Measurements from ENCODE around the gene STX10. TPM values are rescaled to one million over a fixed set of nuclear protein-coding genes. Genes with fewer than 3 reads are reported as not detected.
A peak's percentile ranks its signal among the peaks of the same experiment; 100 is the strongest.

Gene STX10
- total and polyA plus RNA-seq, 8 donors, result 63.6 to 94.8 (median 72.5) TPM

DNA sequence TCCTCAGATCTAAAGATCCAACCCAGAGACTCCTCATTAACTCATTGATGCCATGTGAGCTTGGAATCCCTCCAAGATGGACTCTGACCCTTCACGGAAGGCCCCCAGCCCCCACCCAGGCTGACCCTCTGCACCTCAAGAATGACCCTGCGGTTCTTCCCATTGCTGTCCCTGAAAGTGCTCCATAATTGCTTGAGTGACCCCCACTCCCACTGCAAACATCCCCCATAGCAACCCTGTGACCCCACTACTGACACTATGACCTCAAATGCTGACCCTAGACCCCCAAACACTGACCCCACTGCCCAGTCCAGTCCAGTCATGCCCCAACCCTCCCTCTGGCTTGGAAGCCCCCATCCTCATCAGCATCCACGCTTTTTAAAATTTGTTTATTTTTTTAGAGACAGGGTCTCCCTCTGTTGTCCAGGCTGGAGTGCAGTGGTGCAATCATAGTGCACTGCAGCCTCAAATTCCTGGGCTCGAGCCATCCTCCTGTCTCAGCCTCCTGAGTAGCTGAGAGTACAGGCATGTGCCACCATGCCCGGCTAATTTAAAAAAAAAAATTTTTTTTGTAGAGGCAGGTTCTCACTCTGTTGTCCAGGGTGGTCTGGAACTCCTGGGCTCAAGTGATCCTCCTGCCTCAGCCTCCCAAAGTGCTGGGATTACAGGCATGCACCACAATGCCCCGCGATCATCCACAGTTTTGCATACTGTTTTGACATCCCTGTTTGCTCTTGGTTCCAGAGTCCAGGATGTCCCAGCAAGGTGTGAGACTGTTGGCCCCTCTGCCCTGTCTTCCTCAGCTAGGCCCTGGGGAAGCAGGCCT, 48.4 kb downstream of the STX10 start:
- H3K27ac ChIP-seq, result peak overlapping the region; percentile 82 to 98
- H3K9me3 ChIP-seq, result no peaks in the 10 kb centered on the region
- ATAC-seq (no peak), DNase-seq (no peak)
- TF ChIP-seq, protein P1, sequence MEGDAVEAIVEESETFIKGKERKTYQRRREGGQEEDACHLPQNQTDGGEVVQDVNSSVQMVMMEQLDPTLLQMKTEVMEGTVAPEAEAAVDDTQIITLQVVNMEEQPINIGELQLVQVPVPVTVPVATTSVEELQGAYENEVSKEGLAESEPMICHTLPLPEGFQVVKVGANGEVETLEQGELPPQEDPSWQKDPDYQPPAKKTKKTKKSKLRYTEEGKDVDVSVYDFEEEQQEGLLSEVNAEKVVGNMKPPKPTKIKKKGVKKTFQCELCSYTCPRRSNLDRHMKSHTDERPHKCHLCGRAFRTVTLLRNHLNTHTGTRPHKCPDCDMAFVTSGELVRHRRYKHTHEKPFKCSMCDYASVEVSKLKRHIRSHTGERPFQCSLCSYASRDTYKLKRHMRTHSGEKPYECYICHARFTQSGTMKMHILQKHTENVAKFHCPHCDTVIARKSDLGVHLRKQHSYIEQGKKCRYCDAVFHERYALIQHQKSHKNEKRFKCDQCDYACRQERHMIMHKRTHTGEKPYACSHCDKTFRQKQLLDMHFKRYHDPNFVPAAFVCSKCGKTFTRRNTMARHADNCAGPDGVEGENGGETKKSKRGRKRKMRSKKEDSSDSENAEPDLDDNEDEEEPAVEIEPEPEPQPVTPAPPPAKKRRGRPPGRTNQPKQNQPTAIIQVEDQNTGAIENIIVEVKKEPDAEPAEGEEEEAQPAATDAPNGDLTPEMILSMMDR (IDR thresholded peaks at IDR 0.05), result no peak
- H3K36me3 ChIP-seq, result peaks cover 0 to 12% of the 10 kb centered on the region in 2 donors
- intact Hi-C loops (cut with DNase I), result no loop called here
- peaks cover 0 to under 1% of the 10 kb centered on the region in 2 donors for H3K27me3 ChIP-seq
- H3K4me1 ChIP-seq, result peaks cover 13 to 73% of the 10 kb centered on the region in 2 donors
- H3K4me3 ChIP-seq, result peak overlapping the region; percentile 42 to 50

DNA sequence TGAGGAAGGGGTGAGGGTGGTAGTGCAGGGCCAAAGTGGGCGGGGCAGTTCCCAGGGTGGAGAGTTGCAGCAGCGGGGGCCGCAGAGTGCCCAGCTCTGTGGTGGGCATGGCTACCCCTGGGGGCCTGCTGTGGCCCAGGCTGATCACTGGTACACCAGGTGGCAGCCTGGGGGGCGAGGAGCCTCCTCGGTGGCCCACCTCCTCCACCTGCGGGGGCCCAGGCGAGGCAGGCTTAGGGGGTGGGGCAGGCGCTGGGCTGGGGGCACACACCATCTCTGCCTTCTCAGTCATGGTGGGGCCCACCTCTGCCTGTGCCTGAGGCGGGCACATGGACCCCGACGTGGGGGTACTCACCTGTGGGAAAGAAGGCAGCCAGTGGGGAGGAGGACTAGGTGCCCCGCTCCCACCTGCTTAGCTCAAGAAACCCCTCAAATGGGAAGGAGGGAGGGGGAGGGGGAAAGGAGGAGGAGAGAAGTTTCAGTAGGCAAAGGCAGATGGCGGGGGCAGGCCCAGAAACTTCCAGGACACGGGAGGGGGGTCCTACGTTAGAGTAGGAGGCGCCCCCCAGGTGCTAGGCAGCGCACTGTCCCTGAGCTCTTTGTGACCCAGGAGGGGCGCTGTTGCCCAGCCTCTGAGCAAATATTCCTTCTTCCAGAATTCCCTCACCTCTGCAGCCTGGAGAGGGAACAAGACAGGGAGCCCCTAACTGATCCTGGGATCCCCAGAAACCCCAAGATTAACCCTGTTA, 49.2 kb downstream of the STX10 start:
- peaks cover 0 to 7% of the 10 kb centered on the region in 2 donors for H3K27me3 ChIP-seq

DNA sequence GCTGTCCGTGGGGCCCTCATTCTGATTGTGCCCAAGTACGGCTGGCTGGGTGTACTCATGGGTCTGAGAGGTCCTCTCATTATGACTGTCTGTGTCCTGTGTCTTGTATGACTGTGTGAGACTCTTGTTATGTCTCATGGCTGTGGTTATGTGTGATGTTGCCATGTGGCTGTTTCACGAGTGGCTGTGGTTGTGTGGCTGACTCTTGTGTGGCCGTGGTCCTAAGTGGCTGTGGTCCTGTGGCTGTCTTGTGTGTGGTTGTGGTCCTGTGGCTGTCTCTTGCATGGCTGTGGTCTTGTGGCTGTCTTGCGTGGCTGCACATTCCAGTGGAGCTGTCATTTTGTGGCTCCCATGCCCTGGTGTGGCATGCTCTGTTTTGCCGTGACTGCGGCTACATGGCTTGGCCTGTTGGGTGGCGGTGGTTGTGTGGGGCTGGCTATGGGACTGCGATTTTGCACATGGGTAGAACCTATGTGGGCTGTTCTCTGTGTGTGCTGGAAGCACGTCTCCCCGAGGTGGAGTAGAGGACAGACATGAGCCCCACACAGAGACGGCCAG, 50.1 kb downstream of the STX10 start:
- peaks cover 13 to 83% of the 10 kb centered on the region in 2 donors for H3K4me1 ChIP-seq
- H3K27me3 ChIP-seq, result peaks cover 0 to 12% of the 10 kb centered on the region in 2 donors
- H3K36me3 ChIP-seq, result peaks cover 0 to 16% of the 10 kb centered on the region in 2 donors
- no peak for ATAC-seq
- DNase-seq, result no peak
- peak overlapping the region; percentile 90 to 98 for H3K27ac ChIP-seq
- TF ChIP-seq, protein P1 (IDR thresholded peaks at IDR 0.05), result no peak
- intact Hi-C loops (cut with DNase I), result no loop called here
- no peaks in the 10 kb centered on the region for H3K9me3 ChIP-seq
- H3K4me3 ChIP-seq, result peak overlapping the region in 1 of 2 donors; percentile 50

More for the DNA sequence above, 49.2 kb downstream of the STX10 start:
- ATAC-seq (no peak), DNase-seq (no peak)
- Histone ChIP-seq H3K9me3 (no peaks in the 10 kb centered on the region), H3K4me3 (peak overlapping the region; percentile 42 to 50), H3K36me3 (peaks cover 0 to 12% of the 10 kb centered on the region in 2 donors), H3K4me1 (peaks cover 13 to 81% of the 10 kb centered on the region in 2 donors), H3K27ac (peak overlapping the region; percentile 82 to 98)
- intact Hi-C loops (cut with DNase I), result no loop called here
- TF ChIP-seq, protein P1 (IDR thresholded peaks at IDR 0.05), result no peak

DNA sequence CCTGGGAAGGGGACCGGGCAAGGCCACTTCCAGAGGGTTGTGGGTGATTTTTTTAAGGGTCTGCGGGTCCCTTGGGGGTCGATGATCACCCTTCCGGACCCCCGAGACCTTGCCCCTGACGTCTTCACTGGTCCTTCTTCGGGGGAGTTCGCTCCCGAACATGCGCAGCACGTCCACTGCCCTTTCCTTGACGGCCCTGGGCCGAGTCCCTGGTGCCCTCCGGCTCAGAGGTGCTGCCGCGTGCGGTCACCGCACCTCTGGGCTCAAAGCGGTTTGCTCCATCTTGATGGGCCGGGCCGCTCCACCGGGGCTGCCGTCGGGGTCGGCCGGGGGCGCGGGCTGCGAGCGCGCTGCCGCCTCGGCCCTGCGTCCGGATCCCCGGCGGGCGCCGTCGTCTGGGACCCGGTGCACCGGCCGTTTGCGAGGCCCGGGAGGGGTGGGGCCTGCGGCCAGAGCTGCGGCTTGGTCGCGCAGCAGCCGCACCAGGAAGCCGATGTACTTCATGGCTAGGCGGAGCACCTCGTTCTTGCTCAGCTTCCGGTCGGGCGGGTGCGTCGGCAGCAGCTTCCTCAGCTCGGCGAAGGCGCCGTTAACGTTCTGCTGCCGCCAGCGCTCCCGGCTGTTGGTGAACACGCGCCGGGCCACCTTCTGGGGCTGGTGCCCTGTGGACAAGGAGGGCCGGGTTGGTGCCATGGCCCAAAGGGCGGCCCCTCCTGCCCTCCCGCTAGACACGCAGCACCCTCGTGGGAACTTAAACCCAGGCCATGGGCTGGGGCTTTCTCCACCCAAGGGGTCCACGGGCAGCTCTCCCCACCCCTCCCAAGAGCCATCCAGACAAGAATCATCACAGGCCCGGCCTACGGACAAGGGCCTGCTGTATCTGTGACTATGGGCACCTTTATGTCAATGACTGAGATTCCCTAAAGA, 50.8 kb downstream of the STX10 start:
- TF ChIP-seq, protein P1 (IDR thresholded peaks at IDR 0.05), result no peak
- H3K4me3 ChIP-seq, result peak overlapping the region; percentile 21 to 50
- H3K9me3 ChIP-seq, result no peaks in the 10 kb centered on the region
- H3K27ac ChIP-seq, result peak overlapping the region; percentile 90 to 98
- intact Hi-C loops (cut with DNase I), result loop anchor here in 1 of 2 donors (10.0 kb wide), 1 partner anchor 115 kb away; no protein-coding TSS in a partner anchor
- H3K4me1 ChIP-seq, result peaks cover 13 to 83% of the 10 kb centered on the region in 2 donors
- ATAC-seq (peak; percentile 38), DNase-seq (peak in 2 of 4 donors; percentile 87 to 96)
- peaks cover 0 to 23% of the 10 kb centered on the region in 2 donors for H3K36me3 ChIP-seq
- peaks cover 0 to 12% of the 10 kb centered on the region in 2 donors for H3K27me3 ChIP-seq

All from left lung (tissue), 10 donors.